Calu3 (cell line): ENCODE data around the gene DENND11. TPM values are rescaled to one million over a fixed set of nuclear protein-coding genes. Genes with fewer than 3 reads are reported as not detected.

Experiments used
- BruUV-seq: library from RNA; stranded (reverse); fragments of 400-500 nt; replicated peaks from 2 replicates; lab custom pipeline; 2021; lab: Mats Ljungman, UMichigan
- CTCF ChIA-PET: fragments of 300-600 bp; sonication (Branson Sonifier 250); formaldehyde crosslinking; loops from one replicate; lab custom pipeline; 2022; ENCODE audit warnings: antibody characterized with exemption; lab: Charles Lee
- DNase-seq: peaks from one replicate; pipeline ENCODE4 v3.0.0; 2022
- H3K27ac Mint-ChIP-seq: one replicate; pipeline ENCODE4 v1.8.0; 2022; ENCODE audit warnings: mixed read lengths; ENCODE audit not compliant: unreplicated experiment
- H3K27me3 Mint-ChIP-seq: one replicate; pipeline ENCODE4 v1.8.0; 2022; ENCODE audit warnings: mixed read lengths; ENCODE audit not compliant: unreplicated experiment
- H3K36me3 Mint-ChIP-seq: one replicate; pipeline ENCODE4 v1.8.0; 2022; ENCODE audit warnings: mild to moderate bottlenecking, moderate library complexity, mixed read lengths; ENCODE audit not compliant: insufficient read depth, unreplicated experiment
- H3K4me1 Mint-ChIP-seq: one replicate; pipeline ENCODE4 v1.8.0; 2022; ENCODE audit warnings: mild to moderate bottlenecking, low read depth, mixed read lengths; ENCODE audit not compliant: unreplicated experiment
- H3K4me3 Mint-ChIP-seq: one replicate; pipeline ENCODE4 v1.8.0; 2022; ENCODE audit warnings: mild to moderate bottlenecking, low read depth, moderate library complexity, mixed read lengths; ENCODE audit not compliant: unreplicated experiment
- H3K9me3 Mint-ChIP-seq: one replicate; pipeline ENCODE4 v1.8.0; 2022; ENCODE audit warnings: low read depth, mixed read lengths; ENCODE audit not compliant: unreplicated experiment
- intact Hi-C: fragments of 100-400 bp; cut with micrococcal nuclease; formaldehyde crosslinking; loops from one replicate; pipeline ENCODE4 v1.10.0; 2022; ENCODE audit not compliant: unreplicated experiment
- total RNA-seq: library from RNA; stranded (reverse); gene quantifications from 2 replicates; pipeline ENCODE4 v1.2.3, GENCODE V29; 2022
- TF ChIP-seq, protein P1 (sequence below): fragments of 200-600 bp; IDR thresholded peaks from one replicate; pipeline ENCODE4 v1.8.0; 2022; ENCODE audit warnings: antibody characterized with exemption; ENCODE audit not compliant: unreplicated experiment

DENND11 gene
- total RNA-seq, 1 experiment from 2014 or later, result 26.5 TPM

DNA sequence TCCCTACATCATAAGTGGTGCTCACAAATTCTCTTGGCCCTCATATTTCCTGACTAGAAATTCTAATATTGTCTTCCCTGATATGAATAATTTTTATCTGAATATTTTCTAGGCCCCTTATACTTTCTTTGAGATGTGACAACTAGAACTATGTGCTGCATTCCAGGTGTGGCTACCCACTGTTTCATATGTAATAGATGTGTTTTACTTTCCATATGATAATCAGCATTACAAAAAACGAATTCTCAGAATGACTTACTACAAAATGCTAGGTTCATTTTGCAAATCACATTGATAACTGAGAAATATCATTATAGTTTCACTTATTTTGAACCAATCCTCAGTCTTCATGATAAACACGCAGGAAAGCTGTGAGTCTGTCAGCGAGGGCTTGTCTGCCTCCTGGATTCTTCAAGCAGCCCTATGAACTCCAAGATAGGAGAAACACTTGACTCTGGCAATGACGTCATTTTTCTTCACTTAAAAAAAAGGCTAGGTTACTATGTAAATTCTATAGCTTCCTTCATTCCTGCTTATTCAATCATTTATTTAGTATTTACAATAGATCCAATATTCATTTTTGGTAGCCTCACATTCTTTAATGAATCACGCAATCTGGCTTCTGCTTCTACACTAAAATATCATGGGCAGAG, 10.8 kb upstream of the DENND11 start:
- TF ChIP-seq, protein P1, sequence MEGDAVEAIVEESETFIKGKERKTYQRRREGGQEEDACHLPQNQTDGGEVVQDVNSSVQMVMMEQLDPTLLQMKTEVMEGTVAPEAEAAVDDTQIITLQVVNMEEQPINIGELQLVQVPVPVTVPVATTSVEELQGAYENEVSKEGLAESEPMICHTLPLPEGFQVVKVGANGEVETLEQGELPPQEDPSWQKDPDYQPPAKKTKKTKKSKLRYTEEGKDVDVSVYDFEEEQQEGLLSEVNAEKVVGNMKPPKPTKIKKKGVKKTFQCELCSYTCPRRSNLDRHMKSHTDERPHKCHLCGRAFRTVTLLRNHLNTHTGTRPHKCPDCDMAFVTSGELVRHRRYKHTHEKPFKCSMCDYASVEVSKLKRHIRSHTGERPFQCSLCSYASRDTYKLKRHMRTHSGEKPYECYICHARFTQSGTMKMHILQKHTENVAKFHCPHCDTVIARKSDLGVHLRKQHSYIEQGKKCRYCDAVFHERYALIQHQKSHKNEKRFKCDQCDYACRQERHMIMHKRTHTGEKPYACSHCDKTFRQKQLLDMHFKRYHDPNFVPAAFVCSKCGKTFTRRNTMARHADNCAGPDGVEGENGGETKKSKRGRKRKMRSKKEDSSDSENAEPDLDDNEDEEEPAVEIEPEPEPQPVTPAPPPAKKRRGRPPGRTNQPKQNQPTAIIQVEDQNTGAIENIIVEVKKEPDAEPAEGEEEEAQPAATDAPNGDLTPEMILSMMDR, result no peak
- intact Hi-C loops, result no loop called here
- Mint-ChIP-seq H3K27me3 (peaks cover 8% of the 10 kb centered on the region), H3K4me1 (no peaks in the 10 kb centered on the region), H3K4me3 (no peak overlapping the region), H3K27ac (no peak overlapping the region), H3K9me3 (no peaks in the 10 kb centered on the region), H3K36me3 (no peaks in the 10 kb centered on the region)
- DNase-seq, result no peak
- CTCF ChIA-PET, result no interaction called here
- BruUV-seq, result no TSS peak

DNA sequence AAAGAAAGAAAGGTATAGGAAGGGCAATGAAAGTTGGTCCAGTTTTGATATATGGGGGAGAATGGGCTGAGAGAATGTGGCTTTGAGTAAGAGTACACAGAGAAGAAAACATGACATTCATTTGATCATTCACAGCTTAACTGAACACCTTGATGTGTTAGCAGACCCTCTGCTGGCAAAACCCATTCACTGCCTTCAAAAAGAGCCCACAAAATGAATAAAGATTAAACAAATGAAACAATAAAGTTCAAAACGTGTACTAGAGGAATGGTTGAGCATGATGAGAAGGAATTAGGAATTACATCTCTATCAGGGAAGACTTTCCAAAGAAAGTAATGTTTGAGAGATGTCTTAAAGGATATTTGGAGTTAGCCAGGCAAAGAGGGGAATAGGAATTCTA, 8.3 kb upstream of the DENND11 start:
- Mint-ChIP-seq H3K27ac (no peak overlapping the region), H3K9me3 (no peaks in the 10 kb centered on the region), H3K27me3 (peaks cover 8% of the 10 kb centered on the region), H3K36me3 (no peaks in the 10 kb centered on the region), H3K4me1 (no peaks in the 10 kb centered on the region), H3K4me3 (no peak overlapping the region)
- no TSS peak for BruUV-seq
- intact Hi-C loops, result no loop called here
- CTCF ChIA-PET, result interaction anchor here (1.0 to 1.2 kb wide), 2 partner anchors 10 to 15 kb away, joined by 3 read pairs; no protein-coding TSS in a partner anchor
- DNase-seq, result no peak
- TF ChIP-seq, protein P1, result no peak

DNA sequence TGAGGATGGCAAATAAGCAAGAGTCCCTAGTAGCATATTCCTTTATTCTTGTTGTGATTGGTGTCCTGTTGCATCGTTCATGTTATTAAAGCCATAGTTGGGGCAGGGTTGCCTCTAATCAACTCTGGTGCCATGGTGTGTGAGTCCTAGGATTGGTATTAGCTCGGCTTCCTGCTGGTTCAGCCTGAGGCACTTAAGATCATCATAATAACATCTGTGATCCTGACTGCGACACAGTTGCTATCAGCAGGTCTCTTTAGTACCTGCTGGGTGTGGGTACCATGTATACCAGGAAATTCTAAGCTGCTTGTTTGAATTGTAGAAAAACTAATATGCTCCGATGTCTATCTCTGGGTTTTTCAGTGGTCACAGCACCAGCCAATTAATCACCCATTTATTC, 7.8 kb upstream of the DENND11 start:
- Mint-ChIP-seq H3K4me3 (no peak overlapping the region), H3K27me3 (peaks cover 8% of the 10 kb centered on the region), H3K9me3 (no peaks in the 10 kb centered on the region), H3K27ac (no peak overlapping the region), H3K4me1 (no peaks in the 10 kb centered on the region), H3K36me3 (no peaks in the 10 kb centered on the region)
- BruUV-seq, result no TSS peak
- TF ChIP-seq, protein P1, result no peak
- intact Hi-C loops, result no loop called here
- no peak for DNase-seq
- CTCF ChIA-PET, result interaction anchor here (1.0 to 1.2 kb wide), 2 partner anchors 11 to 16 kb away, joined by 3 read pairs; no protein-coding TSS in a partner anchor

GRCh38 chr7:141709318-141709717, 7.4 kb upstream of the DENND11 start:
- H3K9me3 Mint-ChIP-seq, result no peaks in the 10 kb centered on the region
- no peak overlapping the region for H3K4me3 Mint-ChIP-seq
- DNase-seq, result no peak
- TF ChIP-seq, protein P1, result no peak
- H3K27me3 Mint-ChIP-seq, result peaks cover 8% of the 10 kb centered on the region
- BruUV-seq, result no TSS peak
- intact Hi-C loops, result no loop called here
- H3K27ac Mint-ChIP-seq, result no peak overlapping the region
- H3K4me1 Mint-ChIP-seq, result no peaks in the 10 kb centered on the region
- CTCF ChIA-PET, result interaction anchor here (1.2 kb wide), 1 partner anchor 16 kb away, joined by 3 read pairs; no protein-coding TSS in a partner anchor
- no peaks in the 10 kb centered on the region for H3K36me3 Mint-ChIP-seq
